Measurements from ENCODE around the gene ACTN1. TPM values are rescaled to one million over a fixed set of nuclear protein-coding genes. Genes with fewer than 3 reads are reported as not detected.
A peak's percentile ranks its signal among the peaks of the same experiment; 100 is the strongest.
"Not testable (repeated sequence)": the region's sequence is repeated elsewhere in the genome, so short reads cannot be mapped to it uniquely, and the experiment has no call there.

The ACTN1 gene
- total RNA-seq = 233 and 441 TPM in 2 replicates

DNA sequence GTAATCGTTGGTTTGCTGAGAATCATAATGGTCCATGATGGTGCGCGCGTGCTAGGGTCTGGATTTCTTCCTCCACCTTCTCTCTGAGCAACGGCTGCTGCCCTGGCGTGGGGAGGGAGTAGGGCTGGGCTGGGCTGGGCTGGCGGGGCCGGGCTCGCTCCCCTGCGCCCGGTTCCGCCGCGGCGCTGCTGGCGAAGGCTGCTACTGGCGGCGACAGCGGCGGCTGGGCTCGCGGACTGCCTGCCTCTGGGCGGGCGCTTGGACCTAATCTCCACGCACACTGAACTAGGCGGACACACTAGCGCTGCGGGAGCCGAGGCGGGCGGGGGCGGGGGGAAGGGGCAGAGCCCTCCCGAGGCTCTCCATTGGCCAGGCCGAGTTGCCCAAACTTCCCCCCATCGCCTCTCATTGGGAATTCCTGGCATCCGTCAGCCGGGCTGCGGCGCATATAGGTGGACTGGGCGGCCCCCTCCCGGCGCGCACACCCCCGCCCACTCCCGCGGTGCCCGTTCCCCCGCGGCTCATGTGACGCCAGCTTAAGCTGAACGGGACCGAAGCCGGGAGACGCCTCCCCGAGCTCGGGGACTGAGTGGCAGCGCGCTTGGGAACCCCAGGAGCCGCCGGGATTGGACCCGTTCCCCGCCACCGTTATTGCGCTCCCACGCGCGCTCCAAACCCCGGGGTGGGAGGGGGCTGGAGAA is at the start of gene ACTN1:
Gene ACTN1, minus strand, starts transcription at position 282 of the 701 bp plus-strand sequence. Its CDS starts 246 bp downstream, at position 36.
- peak; percentile 98 for DNase-seq

DNA sequence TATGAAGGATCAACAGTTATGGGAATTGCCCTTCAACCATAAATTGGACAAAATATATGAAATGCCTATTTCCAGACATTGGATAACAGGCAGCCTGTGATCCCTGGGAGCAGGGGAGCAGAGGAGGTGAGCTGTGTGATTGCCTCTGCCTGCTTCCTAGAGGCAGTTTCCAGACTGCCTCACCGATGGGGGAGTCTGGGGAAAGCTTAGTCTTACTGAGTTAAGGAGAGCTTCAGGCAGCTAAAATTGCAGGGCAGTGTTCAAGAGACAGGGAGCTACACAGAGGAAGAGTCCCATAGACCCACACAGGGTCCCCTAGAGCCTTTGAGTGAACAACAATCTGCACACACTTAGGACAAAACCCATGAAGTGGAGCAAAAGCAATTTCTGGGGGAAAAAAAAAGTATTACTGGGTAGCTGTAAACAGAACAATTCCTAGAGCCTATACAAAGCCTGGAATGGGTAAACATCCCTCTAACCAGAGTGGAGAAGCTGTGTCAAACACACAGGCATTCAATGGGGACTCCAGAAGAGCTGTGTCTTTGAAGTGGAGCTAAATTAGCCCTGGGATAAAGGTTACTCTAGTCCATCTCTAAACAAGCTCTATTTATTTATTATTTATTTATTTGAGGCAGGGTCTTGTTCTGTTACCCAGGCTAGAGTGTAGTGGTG is 48.3 kb upstream of the ACTN1 start:
- no peak for DNase-seq

DNA sequence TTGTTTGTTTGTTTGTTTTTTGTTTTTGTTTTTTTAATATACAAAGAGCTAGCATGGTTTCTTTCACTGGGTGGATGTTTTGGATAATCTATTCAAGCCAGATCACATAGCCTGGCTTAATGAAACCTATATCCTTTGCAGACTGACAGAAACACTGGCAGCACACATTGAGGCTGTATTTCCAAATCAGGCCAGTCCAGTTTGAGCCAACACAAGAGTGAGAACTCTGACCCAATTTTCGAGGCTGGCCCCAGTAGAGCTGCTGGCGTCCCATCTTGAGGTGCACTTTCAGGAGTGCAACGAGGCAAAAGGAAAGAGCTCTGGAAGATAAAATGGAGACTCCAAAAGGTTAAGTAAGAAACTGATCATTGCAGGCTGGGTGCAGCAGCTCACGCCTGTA is 43.9 kb upstream of the ACTN1 start:
- no peak for DNase-seq

DNA sequence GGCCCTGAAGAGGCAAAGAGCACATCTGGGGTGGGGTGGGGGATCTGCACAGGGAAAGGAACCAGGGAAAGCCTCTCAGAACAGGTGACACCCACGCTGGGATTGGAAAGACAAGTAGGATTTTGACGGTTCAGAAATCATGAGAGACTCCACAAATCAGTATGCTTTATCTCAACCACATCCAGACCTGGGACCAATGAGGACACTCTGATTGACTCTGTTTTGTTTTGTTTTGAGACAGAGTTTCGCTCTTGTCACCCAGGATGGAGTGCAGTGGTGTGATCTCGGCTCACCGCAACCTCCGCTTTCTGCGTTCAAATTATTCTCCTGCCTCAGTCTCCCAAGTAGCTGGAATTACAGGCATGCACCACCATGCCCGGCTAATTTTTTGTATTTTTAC is 43.0 kb upstream of the ACTN1 start:
- not testable (repeated sequence) for DNase-seq

DNA sequence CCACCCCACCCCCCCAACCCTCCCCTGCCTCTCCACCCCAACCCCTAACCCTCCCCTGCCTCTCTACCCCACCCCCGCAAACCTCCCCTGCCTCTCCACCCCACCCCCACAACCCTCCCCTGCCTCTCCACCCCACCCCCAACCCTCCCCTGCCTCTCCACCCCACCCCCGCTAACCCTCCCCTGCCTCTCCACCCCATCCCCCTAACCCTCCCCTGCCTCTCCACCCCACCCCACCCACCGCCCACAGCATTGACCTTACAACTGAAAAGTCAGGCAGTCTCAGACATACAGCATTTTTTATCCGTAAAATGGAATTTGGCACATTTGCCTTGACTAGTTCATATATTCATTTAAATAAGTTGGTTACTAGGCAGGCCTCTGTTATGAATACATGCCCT is 38.6 kb upstream of the ACTN1 start:
- DNase-seq = no peak

DNA sequence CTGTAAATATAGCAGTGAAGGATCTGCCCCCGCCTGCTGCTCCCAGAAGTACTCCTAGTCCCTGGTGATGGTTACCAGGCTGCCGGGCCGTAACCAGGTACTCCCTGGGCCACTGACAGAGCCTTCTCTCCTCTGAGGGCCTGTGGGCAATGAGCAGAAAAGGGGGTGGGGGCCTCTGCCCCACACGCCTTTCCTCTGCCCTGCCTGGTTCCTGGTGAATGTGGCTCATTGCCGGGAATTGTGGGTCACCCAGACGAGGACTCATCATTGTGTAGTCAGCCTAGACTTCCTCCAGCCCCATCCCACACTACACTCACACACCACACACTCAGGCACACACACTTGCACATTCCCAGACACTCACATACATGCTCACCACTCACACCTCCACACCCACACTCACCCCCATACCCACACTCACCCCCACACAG is 35.7 kb upstream of the ACTN1 start:
- peak; percentile 53 for DNase-seq

DNA sequence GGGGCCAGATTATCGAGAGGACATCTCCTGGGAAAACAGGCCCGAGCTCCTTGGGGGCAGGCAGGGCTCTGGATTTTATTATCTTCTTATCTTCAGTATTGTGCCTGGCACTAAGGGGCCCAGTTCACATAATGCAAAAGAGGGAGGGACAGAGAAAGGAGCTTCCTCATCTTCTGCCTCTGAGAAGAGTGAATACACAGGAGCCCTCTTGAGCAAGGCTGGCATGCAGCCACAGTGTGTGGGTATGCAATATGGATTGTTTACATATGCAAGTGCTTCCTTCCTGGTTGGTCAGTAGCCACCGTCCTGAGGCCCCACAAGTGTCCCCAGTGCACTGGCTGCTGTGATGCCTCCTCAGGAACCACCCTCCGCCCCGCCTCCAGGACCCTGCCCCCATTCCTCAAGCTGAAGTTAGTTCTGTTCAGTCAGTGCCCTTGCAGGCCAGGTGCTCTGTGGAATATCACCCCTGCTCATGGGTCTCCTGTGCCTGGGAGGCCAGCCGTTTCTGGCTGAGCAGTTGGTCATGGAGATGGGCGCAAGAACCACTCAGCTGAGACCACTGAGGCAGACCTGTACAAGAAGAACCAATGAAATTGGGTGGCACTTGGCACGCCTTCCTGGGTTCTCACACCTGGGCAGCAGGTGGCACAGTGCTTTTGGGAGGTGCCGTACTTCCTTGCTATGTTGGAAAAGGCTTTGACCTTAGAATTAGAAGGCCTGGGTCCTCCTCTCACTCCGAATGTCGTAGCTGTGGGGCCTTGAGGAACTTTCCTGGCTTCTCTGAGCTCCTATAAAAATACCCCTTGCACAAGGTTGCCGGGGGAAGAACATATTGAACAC is 35.1 kb upstream of the ACTN1 start:
- peak; percentile 56 for DNase-seq

DNA sequence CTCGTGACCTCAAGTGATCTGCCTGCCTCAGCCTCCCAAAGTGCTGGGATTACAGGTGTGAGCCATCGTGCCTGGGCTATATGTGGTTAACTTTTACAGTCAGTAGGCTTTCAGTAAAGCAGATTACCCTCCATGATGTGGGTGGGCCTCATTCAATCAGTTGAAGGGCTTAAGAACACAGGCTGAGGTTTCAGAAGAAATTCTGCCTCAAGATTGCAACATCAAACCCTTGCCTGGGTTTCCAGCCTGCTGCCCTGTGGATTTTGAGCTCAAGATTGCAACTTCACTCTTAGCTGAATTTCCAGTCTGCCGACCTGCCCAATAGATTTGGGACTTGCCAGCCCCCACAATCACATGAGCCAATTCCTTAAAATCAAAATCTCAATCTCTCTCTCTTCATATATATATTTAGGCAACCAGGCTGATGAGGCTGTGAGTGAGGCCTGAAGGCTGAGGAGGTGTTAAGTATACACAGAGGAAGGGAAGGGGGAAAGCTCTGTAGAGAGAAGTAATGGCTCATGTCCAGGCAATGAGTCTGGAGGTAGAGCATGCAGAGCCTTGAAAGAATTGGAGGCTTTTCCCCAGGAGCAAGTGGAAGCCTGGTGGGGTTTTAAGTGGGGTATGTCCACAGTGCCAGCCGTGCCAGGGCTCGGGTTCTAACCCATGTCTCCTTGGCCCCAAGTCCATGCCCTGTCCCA is 33.3 kb upstream of the ACTN1 start:
- no peak for DNase-seq

DNA sequence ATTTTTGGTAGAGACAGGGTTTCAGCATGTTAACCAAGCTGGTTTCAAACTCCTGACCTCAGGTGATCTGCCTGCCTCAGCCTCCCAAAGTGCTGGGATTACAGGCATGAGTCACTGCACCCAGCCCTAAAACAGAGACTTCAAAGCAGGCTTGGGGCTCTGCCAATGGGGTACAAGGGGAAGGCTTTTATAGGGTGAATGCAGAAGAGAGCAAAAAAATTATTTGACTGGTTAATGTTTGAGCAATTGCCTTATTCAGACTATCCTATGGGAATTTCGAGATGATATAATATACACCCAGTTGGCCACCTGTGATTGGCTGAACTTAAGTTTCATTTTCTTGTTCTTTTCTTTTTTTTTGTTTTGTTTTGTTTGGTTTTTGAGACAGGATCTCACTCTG is 31.5 kb upstream of the ACTN1 start:
- no peak for DNase-seq

DNA sequence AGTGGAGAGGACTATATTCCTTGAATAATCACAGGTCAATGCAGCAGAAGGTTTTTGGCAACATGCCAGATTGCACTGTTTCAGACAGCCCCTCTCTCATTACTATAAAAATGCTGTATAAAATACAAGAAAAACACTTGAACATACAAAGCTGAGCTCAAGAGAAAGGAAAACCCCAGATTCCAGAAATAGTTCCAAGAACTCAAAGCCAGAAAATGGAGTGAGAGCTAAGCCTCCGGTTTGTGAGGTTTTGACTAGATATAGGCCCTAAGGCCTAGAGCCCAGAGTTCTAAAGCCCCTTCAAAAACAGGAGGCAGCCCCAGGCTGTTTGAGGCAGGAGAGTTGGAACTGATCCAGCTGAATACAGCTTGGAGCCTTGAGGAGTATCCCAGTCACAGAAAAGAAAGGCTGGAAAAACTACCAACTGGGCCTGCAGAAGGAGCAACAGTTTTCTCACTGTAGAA is 29.4 kb upstream of the ACTN1 start:
- peak; percentile 51 for DNase-seq

DNA sequence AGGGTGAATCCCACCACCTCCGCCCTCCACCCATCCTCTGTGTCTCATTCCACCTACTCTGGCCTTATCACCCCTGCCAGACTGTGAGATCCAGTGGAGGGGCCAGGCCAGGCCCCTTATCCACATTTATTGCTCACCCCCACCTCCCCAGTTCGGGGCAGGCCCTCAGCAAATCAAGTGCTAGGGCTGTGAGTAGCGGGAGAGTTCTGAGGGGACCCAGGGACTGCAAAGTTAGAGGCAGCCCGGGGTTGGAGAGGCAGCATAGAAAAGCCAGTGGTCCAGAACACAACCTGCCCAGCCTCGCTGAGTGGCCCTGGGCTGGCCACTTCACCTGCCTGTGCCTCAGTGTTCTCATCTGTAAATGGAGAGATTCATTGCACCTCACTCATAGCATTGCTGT is 27.2 kb upstream of the ACTN1 start:
- no peak for DNase-seq

DNA sequence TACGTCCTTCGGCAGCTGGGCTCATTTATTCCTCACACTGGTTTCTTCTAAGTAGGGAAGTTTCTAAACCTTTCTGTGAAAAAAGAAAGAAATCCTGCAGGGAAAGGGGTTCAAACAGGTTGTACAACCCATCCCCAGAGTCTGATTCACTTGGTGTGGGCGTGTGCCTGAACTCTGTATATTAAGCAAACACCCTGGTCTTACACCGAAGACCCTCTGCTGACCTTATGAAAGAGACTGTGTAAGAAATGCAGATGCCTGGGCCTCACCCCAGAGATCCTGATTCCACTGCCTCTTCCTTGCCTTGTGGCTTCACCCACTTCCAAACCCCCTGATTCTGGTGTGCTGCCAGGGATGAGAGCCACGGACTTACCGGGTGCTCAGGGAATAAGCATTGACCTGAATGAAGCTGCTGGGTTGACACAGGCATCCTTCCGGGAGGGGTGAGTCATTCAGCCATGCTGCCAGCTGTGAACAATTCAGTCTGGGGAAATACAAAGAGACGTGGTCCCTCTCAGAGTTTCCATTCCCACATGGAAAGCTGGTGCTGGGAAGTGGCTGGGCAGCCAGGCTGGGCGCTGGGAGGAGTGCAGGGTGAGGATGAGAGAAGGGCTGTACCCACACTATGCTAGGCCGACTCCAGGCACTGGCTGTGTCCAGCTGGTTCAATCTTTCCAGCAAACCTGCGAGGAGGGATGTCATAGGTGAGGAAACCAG is 26.5 kb upstream of the ACTN1 start:
- DNase-seq = peak; percentile 99

DNA sequence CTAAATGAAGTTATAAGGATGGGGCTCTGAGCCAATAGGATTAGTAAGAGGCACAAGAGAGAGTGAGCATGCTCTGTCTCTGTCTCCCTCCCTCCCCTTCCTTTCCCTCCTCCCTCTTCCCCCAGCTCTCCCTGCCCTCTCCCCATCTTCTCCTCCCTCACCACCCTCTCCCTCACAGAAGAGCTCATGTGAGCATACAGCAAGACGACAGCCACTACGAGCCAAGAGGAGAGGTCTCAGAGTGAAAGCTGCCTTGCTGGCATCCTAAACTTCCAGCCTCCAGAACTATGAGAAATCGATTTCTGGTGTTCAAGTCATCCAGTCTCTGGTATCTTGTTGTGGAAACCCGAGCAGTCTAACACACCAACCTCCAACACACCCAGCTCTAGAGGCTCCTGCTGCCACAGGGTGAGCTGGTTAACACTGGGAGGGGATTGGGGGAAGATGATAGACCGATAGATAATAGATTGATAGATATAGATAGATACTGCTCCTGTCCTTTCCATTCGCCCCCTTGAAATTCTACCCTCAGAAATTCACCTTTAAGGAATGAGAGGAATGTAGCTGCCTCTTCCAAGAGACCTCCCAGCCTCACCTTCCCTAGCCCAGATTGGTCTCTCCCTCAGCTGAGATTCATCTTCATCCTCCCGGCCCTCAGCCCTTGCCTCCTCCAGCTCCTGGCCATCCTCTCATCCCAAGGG is 25.8 kb upstream of the ACTN1 start:
- no peak for DNase-seq

DNA sequence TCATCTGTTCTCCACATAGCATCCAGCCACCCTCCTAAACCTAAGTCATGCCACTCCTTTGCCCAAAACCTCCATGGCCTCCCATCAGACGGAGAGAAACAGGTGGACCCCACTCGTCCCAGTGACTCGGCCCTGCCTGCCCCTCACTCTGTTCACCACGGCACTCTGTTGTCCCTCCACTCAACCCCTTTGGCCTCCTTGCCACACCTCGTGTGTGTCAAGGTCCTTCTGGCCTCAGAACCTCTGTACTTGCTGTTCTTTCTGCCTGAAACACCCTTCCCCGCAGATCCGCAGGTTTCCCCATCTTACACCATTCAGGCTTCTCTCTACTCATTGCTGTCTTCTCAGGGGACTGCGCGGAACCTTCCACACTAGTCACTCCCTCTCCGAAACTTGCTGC is 24.5 kb upstream of the ACTN1 start:
- DNase-seq = no peak

DNA sequence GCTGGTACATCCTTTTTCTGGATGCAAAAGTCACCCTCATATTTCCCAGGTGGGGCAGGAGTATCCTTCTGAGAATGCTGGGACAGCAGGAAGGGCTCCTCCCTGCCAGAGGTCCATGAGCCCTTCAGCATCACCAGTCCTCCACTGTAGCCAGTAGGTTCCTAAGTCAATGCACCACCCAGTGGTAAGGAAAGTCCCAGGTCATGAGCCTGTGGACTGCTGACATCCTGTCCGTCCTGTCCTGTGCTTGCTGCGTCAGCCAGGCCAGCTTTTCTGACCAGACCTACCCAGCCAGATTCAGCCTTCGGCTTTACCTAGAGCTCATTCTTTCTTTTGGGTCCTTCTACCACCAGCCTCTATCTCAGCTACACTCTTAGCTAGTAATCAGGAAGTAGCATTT is 23.0 kb upstream of the ACTN1 start:
- DNase-seq = peak; percentile 69

DNA sequence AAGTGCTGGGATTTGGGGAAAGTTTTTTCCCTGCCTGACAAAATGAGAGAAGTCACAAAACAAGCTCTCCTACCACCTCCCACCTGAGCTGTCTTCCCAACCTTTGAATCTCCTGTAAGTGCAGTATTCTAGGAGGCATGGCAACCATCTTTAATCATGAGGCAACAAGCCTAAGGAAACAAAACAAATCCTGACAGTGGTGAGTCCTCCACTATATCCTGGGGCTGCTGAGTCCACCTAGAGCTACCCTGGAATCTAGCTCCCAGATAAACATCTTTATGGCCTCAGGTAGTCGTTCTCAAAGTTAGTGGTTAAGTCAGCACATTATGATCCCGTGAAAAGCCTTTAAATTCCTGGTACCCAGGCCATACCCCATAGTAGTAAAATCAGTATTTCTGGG is 22.3 kb upstream of the ACTN1 start:
- DNase-seq = no peak

DNA sequence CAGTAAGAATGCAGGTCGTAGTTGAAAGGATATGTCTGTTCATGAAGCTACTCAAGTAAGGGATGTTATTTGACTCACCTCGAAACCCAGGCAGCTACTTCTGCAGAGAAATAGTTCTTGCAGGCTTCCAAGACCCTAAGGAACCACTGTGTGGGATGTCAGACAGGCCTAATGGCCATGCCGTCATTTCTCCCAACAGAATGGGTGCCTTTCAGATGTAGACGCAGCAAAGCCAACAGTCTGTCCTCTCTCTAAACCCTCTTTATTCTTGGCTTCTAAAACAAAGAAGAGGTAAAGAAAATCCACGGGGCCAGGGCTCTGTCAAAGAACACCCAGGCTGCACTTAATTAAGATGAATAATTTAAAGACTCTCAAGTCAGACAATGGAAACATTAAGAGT is 19.0 kb upstream of the ACTN1 start:
- no peak for DNase-seq

DNA sequence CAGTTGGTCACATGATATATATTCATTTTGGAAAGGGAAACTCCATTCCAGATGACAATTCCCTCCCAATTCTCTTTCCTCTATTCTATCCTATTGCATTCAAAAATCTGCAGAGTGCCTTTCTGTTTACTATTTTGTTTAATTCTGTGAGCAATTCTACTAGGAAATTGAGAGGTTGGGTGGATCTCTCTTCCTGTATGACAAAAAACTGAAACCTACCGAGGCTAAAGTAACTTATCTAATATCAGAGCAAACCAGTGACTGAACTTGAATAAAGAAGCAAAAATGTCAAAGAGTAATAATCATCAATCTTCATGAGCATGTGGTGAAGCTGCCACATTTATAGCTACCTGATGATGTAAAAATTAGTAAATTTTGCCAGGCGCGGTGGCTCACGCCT is 16.6 kb upstream of the ACTN1 start:
- no peak for DNase-seq

DNA sequence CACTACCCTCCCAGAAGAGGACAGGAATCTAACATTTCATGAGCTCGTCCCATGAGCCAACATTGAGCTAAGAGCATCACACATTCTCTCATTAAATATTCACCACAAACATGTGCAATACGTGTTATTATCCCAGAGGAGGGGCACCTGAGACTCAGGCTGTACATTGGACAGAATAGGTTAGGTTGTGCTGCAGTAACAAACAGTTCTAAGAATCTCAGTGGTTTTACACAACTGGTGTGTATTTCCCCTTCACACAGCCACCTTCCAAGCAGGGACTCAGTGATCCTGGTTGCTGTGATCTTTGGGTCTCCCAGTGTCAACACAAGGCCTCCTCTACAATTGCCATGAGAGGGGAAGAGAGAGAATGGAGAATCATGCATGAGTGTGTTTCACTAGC is 15.0 kb upstream of the ACTN1 start:
- no peak for DNase-seq

DNA sequence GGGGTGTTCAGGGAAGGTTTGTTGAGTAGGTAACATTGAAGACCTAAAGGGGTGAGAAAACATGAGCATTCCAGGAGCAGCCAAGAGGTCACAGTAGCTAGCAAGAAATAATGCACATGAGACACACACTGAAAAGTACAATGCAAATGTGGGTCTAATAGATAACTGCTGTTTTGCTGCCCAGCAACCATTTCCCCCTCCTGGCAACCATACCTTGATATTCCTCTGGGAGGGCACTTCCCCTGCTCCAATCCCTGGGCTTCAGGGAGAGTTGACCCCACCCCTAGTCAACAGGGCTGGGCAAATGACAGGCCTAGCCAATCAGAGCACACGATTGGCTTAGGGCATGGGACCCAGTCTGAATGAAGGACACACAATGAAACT is 8.5 kb upstream of the ACTN1 start:
- DNase-seq = no peak

DNA sequence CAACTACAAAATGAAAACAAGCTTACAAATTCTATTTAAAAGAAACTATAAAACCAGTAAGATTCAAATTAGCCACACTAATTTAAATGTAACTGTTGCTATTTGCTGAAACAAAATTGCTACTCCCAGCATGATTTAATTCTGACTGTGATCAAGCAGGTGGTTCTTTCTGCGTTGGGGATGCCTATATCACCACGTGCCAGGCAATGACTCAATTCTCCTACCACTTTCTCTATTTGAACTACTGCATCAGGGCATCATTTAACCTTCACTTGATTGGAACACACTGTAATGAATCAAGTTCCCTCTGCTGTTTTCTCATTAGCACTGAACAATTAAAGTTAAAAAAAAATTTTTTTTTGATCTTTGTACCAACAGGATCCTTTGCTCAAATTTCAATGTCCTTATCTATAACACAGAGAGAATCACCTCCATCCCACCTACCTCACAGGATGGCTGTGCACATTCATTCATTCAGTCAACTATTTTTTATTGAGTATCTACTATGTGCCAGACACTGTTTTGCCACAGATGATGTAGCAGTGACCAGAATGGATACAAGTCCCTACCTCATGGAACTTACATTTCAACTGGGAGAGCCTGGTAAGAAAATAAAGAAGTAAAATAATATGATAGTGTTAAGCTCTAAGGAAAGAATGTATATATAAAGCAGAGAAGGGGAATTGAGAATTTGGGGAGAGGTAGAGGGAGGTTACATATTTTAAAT is 8.0 kb upstream of the ACTN1 start:
- DNase-seq = no peak

All from dermis blood vessel endothelial cell (primary cell).